Retina (tissue), 1 donor: ENCODE results near the gene TOMM70.

Experiments
- DNase-seq: peaks from one replicate; pipeline ENCODE4 v3.0.0-alpha.2; 2016

The TOMM70 gene

DNA sequence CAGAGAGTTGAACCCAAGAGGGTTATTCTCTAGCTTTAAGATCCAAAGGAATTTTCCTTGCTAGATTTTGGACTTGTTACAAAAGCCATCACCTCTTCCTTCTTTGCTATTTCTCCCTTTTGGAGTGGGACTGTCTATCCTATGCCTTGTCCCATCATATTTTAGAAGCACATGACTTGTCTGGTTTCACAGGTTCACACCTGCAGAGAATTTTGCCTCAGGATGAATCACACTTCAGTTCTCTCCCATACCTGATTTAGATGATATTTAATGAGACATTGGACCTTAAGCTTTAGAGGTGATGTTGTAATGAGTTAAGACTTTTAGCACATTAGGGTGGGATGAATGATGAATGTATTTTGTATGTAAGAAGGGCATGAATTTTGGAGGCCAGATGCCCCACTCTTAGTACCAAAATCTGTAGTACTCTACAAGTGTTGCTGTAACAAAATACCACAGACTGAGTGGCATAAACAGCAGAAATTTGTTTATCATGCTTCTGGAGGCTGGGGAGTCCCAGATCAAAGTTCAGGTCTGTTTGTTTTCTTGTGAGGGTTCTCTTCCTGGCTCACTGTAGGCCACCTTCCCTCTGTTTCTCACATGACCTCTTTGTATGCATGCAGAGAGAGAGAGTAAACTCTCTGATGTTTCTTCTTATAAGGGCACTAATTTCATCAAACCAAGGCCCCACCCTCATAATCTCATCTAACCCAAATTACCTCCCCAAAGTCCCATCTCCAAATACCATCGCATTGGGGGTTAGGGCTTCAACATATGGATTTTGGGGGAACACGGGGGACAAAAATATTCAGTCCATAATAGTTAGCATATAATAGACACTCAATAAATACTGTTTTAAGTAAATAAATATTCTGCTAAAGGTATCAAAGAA lies 10.4 kb upstream of the TOMM70 start:
- no peak for DNase-seq

- no peak for DNase-seq
These were observed 7.2 kb upstream of the TOMM70 start for GRCh38 chr3:100407977-100408532.

- DNase-seq: no peak
These were observed 6.3 kb upstream of the TOMM70 start for GRCh38 chr3:100407164-100407563.

GRCh38 chr3:100404250-100404548 lies 3.3 kb upstream of the TOMM70 start:
- DNase-seq: no peak

DNA sequence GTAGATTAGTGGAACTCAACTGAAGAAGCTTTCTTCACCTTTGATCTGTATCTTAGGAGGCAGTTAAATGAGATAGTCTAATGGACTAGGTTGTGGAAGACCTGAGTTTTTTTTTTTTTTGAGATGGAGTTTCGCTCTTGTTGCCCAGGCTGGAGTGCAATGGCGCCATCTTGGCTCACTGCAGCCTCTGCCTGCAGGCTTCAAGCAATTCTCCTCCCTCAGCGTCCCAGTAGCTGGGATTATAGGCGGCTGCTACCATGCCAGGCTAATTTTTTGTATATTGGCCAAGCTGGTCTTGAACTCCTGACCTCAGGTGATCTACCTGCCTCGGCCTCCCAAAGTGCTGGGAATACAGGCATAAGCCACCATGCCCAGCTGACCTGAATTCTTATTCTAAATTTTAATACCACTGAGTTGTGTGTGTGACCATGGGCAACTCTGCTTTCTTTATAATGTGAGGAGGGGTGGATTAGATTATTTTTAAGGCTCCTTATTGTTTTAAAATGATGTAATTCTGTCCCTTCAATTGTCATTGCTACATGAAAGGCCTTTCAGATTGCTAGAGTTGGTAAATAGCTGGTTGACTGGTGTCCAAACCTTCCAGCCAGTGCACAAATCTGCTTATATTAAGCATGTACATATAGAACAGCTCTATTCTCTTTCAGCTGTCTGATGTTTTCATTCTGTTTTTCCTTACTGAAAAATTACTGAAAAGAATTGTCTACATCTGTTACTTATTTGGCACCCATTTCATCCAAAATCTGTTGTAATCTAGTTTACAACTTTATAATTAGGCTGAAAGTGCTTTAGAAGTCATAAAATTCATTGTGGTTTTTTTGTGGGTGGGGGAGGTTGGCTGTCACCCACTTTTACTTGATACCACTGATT lies 2.7 kb upstream of the TOMM70 start:
- DNase-seq: peak; percentile 44

DNA sequence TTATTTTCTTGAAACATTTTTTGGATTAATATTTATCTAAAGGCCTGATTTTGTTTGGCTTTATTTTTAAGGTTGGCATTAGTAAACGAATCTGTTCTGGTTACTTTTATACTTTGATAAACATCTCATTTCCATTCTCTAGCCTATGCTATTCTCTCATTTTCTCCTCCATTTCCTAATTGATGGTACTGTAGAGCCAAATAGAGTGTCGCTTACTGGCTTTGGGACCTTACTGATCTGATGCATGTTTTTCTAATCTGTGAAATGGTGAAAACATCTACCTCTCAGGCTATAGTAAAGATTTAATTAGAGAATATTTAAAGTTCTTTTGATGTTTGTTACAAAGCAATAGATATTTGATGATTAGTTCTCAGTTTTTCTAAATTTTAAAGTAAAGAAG lies 2.0 kb upstream of the TOMM70 start:
- DNase-seq: no peak

DNA sequence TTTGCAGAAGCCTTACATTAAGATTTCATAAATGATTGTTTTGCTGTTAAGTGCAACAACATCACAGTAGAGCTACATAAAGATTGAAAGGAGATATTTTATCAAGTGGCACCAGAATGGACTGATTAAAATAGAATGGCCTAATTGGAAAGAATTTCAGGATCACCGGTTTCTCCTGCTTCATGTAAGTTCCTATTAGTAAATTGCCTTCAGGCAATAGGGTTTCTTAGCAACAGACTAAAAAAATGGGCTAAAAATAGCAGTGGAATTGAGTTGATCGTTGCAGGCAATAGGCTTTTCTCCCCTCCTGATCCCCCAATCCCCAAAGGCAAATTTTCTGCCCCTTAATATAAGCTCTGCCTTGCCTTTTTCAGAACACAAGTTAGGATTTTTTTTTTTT lies 1.4 kb upstream of the TOMM70 start:
- DNase-seq: peak; percentile 55

DNA sequence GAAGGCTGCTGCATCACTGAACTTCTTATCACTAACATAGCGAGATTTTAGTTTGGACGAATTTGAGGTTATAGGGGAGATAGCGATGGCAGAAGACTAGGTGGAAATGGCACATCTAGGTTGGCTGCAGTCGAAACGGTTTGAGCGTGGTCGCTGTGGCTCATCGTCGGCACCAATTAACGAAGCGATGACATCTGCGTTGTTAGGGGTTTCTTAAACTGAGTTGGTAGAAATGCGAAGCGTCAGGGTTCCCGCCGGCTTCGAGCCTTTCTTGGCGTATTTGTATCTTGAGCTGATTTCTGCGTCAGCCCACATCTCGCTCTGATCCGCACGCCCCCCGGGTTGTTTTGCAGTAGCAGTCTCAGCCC lies 769 bp upstream of the TOMM70 start:
- DNase-seq: peak; percentile 90

- DNase-seq: no peak
These were observed 490 bp downstream of the TOMM70 start for GRCh38 chr3:100400419-100400779.

- DNase-seq: no peak
These were observed 1.4 kb downstream of the TOMM70 start for GRCh38 chr3:100399341-100400071.

- no peak for DNase-seq
These were observed 3.9 kb downstream of the TOMM70 start for GRCh38 chr3:100396967-100397366.

DNA sequence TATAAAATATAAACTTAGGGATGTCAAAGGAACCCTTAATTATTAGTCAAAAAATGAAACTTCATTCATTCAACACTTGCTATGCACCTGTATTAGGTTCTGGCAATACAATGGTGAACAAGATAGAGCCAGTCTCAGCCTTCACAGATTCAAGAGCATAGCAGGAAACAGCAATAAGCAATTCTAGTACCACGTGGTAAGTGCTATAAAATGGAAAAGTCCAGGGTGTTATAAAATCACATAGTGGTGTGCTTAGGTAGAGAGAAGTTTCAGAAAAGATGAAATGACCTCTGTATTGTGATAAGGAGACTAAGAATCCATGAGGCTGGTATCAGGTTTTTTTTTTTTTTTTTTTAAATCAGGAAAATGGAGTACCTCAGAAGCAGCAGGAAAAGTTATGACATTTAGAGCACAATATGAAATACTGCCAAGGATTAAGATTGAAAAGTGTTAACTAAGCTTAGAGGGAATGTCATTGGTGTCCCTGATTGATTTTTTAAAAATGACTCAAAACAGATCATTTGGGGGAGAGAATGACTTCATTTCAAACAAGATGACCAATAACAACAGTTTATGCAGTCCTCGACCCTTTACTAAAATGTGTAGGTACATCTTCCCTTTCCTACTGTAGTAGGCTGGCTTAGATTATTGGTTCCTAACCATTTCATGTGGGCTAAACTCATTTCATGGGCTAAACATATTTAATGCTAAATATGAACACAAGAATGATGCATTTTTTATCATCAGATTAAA lies 5.0 kb downstream of the TOMM70 start:
- no peak for DNase-seq

DNA sequence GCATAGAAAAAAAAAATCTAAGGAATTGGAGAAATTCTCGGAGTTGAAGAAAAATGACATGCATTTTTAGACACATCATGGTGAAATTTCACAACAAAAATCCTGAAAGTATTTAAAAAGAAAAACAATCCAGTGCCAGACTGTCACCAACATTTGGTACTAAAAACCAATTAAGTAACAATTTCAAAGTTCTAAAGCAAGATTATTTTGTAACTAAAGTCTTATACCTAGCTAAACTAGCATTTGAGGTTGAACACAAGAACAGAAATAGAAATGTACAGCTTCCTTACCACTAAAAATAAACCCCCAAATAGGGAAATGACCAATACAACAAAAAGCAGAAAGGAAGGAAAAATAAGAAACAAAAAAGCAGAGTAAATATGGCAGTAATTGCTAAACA lies 11.9 kb downstream of the TOMM70 start:
- DNase-seq: no peak

DNA sequence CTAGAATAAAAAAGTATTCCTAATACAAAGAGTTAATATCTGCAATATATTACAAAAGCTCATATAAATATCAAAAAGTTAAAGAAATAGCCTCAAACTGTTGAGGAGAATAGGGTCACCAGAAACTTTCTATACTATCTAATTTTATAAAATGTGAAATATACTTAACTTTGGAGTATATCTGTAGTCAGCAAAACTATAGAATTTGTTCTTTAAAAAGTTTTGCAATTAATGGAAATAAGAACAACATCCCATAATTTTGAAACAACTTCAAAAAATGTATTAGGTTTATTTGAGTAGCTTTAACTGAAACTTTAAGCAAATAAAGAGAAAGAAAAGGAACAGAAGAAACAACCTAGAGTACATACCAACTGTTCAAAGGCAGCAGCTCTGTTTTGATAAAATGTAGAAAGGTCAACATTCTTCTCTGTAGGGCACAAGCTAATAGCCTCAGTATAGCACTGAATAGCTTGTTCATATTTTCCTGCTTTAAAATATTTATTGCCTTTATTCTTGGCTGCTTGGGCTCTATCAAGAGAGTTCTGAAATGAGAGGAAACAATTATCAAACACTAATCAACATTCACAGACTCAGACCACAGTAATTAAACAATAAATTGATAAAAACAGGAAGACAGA lies 14.3 kb downstream of the TOMM70 start:
- DNase-seq: no peak

DNA sequence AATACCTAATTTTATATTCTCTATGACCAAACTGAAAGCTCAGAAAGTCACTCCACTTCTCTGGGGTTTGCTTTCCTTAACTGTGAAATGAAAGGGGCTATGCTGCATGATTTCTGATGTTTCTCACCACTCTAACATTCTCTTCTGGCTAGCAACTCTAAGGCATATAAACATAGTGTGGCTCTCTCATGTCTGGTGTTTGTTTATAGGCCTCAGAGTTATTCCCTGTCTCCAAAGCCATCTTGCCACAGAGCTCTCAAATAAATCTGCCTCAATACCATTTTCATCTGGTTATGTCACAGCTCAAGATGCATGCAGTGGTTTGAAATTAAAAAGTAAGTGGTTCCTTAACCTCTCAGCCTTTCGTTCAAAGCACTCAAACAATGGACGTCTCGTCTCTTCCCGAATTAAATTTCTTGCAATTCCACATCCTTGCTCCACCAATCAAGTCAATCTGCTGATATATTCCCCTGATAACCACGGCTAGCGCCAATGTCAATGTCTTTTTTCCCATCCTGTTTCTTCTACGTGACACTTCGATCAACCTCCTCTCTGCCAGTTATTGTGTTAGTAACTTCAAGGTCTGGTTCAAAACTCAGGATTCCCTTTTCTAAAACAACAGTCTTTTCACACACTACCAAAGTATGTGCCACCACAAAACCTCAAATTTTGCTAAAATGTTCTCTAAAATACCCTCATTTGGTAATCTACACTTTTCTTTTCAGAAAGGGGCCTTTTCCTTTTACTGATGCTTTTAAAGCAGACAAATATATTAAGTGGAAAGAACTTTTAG lies 16.0 kb downstream of the TOMM70 start:
- no peak for DNase-seq

DNA sequence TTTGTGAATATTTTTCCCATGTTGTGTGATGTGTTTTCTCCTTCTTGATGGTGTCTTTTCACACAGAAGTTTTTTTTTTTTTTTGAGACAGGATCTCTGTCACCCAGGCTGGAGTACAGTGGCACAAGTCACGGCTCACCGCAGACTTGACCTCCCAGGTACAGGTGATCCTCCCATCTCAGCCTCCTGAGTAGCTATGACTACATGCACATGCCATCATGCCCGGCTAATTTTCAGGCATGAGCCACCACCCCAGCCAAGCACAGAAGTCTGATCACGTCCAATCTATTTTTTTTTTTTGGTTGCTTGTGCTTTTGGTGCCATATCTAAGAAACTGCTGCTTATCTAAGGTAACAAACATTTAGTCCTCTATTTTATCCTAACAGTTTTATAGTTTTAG lies 24.6 kb downstream of the TOMM70 start:
- DNase-seq: no peak

DNA sequence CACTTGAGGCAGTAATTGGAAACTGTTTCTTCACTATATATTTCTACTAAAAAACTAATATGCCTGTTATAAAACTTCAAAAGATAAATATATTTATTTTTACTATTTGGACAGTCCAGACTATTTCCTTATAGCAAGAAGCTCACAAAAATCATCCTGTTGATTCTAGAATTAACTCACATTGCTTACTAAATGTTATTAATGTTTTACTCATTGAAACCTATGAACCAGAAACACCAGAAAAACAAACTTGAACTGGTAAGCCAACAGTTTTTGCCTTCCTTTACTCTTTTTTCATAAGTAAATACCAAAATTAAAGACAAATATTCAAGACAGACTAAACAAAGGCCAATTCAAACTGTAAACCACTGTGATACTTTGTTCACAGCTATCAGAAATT lies 26.4 kb downstream of the TOMM70 start:
- DNase-seq: no peak

DNA sequence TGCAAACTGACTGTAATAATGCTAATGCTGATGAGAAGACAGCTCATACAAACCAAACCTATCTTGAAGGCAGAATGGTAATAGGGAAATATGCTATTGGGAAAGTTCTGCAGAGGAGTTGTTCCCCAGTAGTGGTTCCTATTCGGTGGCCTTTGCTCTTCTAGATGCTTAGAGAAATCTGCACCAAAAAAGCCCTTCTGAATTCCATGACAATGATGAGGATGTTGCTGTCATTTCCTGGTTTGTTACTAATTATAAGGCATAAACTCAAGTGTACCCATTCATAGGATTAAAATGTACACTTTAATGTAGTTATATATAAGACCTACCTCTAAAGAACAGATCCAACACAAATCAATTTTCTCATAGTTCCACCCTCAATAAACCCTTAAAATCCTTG lies 30.1 kb downstream of the TOMM70 start:
- no peak for DNase-seq

DNA sequence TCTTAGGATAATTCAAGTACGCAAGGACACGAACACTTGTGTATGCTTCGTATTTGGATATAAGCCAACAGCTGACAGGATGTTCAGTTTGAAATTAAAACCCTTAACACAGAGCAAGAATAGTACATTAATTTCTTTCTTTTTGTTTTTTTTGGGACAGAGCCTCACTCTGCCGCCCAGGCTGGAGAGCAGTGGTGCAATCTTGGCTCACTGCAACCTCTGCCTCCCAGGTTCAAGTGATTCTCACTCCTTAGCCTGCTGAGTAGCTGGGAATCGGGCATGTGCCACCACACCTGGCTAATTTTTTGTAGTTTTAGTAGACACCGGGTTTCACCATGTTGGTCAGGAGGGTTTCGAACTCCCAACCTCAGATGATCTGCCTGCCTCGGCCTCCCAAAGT lies 32.4 kb downstream of the TOMM70 start:
- DNase-seq: no peak

DNA sequence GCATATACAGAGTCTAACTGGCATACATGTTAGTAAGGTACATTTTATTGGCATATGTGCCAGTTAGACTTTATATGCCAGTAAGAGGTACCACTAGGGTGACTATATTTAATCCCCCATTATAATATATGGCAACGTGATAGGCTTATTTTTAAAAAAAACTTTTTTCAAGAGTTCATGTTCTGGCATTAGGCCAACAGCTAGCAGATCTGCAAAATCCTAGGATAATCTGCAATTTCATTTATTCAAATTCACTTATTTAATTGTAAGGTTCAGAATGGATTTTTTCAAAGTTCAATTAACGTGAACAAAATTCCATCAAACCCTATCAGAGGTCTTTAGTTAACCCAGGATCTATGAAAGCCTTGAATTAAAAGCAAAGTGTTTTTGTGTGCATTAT lies 34.5 kb downstream of the TOMM70 start:
- DNase-seq: no peak

DNA sequence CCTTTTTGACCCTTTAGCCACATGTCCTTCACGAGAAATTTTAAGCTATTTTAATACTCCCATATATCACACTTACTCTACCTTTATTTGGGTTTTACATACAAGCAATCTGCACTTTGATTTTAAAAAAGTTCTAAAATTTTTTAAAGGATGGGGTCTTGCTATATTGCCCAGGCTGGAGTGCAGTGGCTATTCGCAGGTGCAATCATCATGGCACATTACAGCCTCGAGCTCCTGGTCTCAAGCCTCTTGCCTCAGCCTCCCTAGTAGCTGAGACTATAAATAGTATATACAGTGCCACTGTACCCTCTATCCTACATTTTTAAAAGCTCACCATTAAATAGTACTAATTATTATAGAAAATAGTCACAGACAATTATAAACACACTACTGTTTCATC lies 36.5 kb downstream of the TOMM70 start:
- DNase-seq: no peak
